Activated T-cell treated with anti-CD3 and anti-CD28 coated beads for 4 hours (primary cell): Measurements from ENCODE around the gene PGAP1.

ENCODE experiments used
- DNase-seq: peaks from one replicate; pipeline ENCODE4 v3.0.0-alpha.2; 2020

The PGAP1 gene

DNA sequence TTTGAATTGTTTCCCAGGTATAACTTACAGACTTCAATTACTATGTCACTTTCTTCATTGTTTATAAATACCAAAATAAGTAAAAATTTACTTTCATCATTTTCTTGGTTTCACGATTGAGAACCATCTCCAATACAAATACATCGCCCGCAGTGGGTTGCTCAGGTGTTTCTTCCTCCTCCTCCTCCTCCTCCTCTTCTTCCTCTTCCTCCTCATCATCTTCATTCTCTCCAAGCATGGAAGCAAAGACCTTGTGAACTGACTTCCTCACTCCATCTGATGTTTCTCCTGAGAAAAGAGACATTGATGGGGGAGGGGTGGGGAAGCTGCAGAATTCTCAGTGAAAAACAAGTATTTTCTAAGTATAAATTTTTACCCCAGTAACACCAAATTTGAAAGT is 133.6 kb downstream of the PGAP1 start:
- no peak for DNase-seq

DNA sequence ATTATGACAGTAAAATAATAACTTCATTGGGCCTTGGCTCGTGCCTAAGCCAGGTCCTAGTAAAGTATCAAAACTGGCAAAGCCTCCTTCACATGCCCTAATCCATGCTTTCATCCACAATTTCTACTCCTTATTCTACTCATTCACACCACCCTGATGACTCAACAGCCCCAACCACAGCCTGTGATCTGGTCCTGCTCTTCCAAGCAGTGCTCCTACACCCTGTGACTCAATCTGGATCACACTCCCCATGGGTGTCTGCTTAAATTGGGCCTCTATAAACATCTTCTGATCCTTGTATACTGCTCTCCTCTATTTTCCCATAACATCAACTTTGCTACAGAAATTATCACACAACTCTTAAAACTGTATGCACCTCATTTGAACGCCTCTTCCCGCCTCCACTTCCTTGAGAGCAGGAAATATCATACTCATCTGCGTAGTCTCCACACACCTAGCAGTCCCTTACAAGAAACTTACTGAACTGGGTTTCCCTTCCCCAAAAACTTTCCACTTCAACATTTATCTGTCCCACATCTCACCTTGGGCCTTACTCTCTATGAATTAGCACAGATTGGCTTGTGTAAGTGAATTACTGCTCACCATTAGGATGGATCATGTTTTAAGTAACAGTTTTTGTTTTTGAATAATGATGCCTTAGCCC is 142.9 kb downstream of the PGAP1 start:
- no peak for DNase-seq
